Chondrocyte (in vitro differentiated cells): Measurements from ENCODE around the gene MED29. TPM values are rescaled to one million over a fixed set of nuclear protein-coding genes. Genes with fewer than 3 reads are reported as not detected.
A peak's percentile ranks its signal among the peaks of the same experiment; 100 is the strongest.

ENCODE experiments used
- DNase-seq: peaks from one replicate; pipeline ENCODE4 v3.0.0; 2021; ENCODE audit warnings: mixed read lengths, low spot score
- H3K27ac Mint-ChIP-seq: one replicate; pipeline ENCODE4 v1.8.0; 2021; ENCODE audit warnings: mild to moderate bottlenecking, moderate library complexity, mixed read lengths; ENCODE audit not compliant: unreplicated experiment
- H3K27me3 Mint-ChIP-seq: 2 replicates; pipeline ENCODE4 v1.8.0; 2021; ENCODE audit warnings: low read depth, mixed read lengths
- H3K36me3 Mint-ChIP-seq: 2 replicates; pipeline ENCODE4 v1.8.0; 2021; ENCODE audit warnings: low read depth, mixed read lengths
- H3K4me1 Mint-ChIP-seq: 2 replicates; pipeline ENCODE4 v1.8.0; 2021; ENCODE audit warnings: low read depth, mild to moderate bottlenecking, mixed read lengths
- H3K4me3 Mint-ChIP-seq: one replicate; pipeline ENCODE4 v1.8.0; 2021; ENCODE audit warnings: mild to moderate bottlenecking, moderate library complexity, mixed read lengths; ENCODE audit not compliant: unreplicated experiment
- H3K9me3 Mint-ChIP-seq: 2 replicates; pipeline ENCODE4 v1.8.0; 2021; ENCODE audit warnings: low read depth, mixed read lengths
- total RNA-seq: library from RNA; stranded (reverse); gene quantifications from 3 replicates; pipeline ENCODE4 v1.2.1, GENCODE V29; 2021
- TF ChIP-seq, protein P1 (sequence below): fragments of 200-600 bp; sonication (generic); IDR thresholded peaks from 2 replicates; pipeline ENCODE4 v1.5.0; 2021; ENCODE audit warnings: antibody characterized with exemption, mild to moderate bottlenecking, moderate library complexity

The MED29 gene
- total RNA-seq, 1 donor from 2014 or later, result 28.7 TPM

DNA sequence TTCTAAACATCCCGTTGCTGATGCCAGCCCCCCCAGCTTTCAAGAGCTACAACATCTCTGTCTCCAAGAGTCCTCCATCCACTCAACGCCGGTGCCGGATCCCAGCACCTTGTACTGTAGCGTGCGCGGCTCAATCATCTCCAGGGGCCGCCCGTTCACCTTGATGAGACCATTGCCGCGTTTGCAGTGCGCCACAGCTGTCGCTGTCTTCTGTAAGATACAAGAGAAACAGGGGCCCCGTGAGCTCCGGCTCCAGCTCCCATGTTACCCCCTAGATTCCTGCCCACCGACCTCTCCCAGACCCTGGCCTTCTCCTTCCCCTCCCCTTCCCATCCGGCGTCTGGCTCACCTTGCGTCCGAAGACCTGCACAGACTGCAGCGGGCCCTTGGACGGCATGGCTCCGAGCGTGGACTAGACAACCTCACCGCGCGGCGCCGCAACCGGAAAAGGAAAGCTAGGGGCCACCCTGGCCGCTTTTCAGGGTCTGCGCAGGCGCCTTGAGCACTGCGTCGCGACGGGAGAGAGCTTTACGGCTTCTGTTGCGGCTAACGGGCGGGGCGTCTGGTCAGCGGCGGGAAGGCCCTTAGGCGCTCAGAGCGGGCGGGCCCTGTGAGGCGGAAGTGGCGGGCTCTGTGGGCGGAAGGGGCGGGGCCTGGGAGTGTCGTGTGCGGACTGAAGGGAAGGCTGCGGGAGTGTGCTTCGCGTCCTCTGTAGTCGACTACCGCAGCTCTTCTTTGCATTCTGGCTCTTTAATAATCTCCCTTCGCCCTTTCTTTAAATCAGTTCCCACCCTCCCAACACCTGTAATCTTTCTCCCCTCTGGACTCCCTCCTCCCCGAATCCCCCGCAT, 44.5 kb downstream of the MED29 start, which contains the start of gene RPS16:
Gene RPS16 (minus strand): TSS at position 451 of the 851 bp plus-strand sequence. CDS start 54 bp downstream, at position 397.
- H3K36me3 Mint-ChIP-seq, result peaks cover 15% of the 10 kb centered on the region
- DNase-seq, result peak; percentile 100
- peak within 1 kb of the TSS; percentile 98 for H3K27ac Mint-ChIP-seq
- no peaks in the 10 kb centered on the region for H3K27me3 Mint-ChIP-seq
- peaks cover 45% of the 10 kb centered on the region for H3K4me1 Mint-ChIP-seq
- no peaks in the 10 kb centered on the region for H3K9me3 Mint-ChIP-seq
- H3K4me3 Mint-ChIP-seq, result peak within 1 kb of the TSS; percentile 100
- TF ChIP-seq, protein P1, sequence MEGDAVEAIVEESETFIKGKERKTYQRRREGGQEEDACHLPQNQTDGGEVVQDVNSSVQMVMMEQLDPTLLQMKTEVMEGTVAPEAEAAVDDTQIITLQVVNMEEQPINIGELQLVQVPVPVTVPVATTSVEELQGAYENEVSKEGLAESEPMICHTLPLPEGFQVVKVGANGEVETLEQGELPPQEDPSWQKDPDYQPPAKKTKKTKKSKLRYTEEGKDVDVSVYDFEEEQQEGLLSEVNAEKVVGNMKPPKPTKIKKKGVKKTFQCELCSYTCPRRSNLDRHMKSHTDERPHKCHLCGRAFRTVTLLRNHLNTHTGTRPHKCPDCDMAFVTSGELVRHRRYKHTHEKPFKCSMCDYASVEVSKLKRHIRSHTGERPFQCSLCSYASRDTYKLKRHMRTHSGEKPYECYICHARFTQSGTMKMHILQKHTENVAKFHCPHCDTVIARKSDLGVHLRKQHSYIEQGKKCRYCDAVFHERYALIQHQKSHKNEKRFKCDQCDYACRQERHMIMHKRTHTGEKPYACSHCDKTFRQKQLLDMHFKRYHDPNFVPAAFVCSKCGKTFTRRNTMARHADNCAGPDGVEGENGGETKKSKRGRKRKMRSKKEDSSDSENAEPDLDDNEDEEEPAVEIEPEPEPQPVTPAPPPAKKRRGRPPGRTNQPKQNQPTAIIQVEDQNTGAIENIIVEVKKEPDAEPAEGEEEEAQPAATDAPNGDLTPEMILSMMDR, result peak; percentile 18

DNA sequence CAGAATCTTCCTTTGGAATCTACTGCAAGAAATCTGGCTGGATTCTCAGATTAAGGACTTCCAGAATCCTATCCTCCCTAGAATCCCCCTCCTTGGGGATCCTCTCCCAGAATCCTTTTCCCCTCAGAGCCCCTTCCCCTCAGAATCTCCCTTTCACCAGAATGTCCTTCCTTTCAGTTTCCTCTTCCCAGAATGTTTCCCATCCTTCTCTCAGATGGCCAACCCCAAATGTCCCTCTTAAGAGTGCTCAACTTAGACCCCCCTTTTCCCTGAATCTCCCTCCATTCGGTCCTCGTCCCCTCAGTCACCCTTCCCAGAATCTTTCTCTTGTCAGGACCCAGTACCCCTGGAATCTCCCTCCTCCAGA, 45.2 kb downstream of the MED29 start:
- H3K4me1 Mint-ChIP-seq, result peaks cover 41% of the 10 kb centered on the region
- H3K27ac Mint-ChIP-seq, result peak overlapping the region; percentile 98
- TF ChIP-seq, protein P1, result no peak
- peak overlapping the region; percentile 100 for H3K4me3 Mint-ChIP-seq
- H3K9me3 Mint-ChIP-seq, result no peaks in the 10 kb centered on the region
- H3K36me3 Mint-ChIP-seq, result peaks cover 15% of the 10 kb centered on the region
- no peak for DNase-seq
- no peaks in the 10 kb centered on the region for H3K27me3 Mint-ChIP-seq

DNA sequence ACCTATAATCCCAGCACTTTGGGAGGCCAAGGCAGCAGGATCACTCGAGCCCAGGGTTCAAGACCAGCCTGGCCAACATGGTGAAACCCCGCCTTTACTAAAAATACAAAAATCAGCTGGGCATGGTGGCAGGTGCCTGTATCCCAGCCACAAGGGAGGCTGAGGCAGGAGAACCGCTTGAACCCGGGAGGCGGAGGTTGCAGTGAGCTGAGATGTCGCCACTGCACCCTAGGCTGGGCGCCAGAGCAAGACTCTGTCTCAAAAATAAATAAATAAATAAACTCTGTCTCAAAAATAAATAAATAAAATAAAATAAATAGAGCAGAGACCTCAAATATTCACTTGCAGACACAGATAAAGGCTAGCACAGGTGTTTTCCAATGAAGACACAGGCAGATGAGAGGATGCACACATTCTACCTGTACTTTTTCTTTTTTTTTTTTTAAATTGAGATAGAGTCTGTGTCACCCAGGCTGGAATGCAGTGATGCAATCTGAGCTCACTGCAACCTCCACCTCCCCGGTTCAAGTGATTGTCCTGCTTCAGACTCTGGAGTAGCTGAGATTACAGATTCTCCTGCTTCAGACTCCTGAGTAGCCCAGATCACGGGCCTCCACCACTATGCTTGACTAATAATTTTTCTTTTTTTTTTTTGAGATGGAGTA, 47.2 kb downstream of the MED29 start:
- H3K4me1 Mint-ChIP-seq, result peaks cover 40% of the 10 kb centered on the region

DNA sequence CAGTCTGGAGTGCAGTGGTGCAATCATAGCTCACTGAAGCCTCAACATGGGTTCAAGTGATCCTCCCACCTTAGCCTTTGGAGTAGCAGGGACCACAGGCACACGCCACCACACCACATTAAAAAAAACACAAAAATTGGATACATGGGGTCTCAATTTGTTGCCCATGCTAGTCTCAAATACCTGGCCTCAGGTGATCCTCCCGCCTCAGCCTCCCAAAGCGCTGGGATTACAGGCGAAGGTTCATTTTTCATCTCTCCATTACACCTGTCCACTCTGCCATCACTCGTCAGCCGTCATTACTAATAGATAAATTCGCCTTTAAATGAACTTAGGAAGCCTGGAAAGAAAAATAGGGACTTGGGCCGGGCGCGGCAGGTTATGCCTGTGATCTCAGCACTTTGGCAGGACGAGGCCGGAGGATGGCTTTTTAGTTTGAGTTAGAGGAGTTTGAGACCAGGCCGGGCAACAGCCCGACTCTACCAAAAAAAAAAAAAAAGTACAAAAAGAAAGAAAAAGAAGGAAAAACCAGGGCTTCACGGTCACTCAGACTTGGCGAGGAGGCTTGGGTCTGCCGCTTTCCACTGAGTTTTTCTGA, 53.5 kb downstream of the MED29 start:
- Mint-ChIP-seq H3K9me3 (no peaks in the 10 kb centered on the region), H3K27me3 (no peaks in the 10 kb centered on the region), H3K4me1 (peaks cover 56% of the 10 kb centered on the region), H3K27ac (peak overlapping the region; percentile 99), H3K36me3 (peaks cover 14% of the 10 kb centered on the region), H3K4me3 (peak overlapping the region; percentile 94)
- TF ChIP-seq, protein P1, result no peak
- DNase-seq, result no peak

More for the DNA sequence above, 47.2 kb downstream of the MED29 start:
- no peaks in the 10 kb centered on the region for H3K27me3 Mint-ChIP-seq
- TF ChIP-seq, protein P1, result no peak
- no peaks in the 10 kb centered on the region for H3K9me3 Mint-ChIP-seq
- peaks cover 8% of the 10 kb centered on the region for H3K36me3 Mint-ChIP-seq
- no peak overlapping the region for H3K27ac Mint-ChIP-seq
- no peak overlapping the region for H3K4me3 Mint-ChIP-seq
- no peak for DNase-seq
